HepG2 (cell line): Measurements from ENCODE around the gene MRPL51. TPM values are rescaled to one million over a fixed set of nuclear protein-coding genes. Genes with fewer than 3 reads are reported as not detected.
A peak's percentile ranks its signal among the peaks of the same experiment; 100 is the strongest.

Experiments used
- ATF7 ChIP-seq, 2 experiments: fragments of 450-650 bp in 1 of 2; sonication (generic) in 1 of 2; formaldehyde crosslinking in 1 of 2; IDR thresholded peaks; 2 replicates each; pipeline versions ENCODE4 v1.4.0 to v1.6.1; 2016 to 2020; ENCODE audit warnings: antibody characterized with exemption in 1 of 2, mild to moderate bottlenecking in 1 of 2, missing genetic modification reagents in 1 of 2
- HOXD1 ChIP-seq: sonication (generic); formaldehyde crosslinking; IDR thresholded peaks from 2 replicates; pipeline ENCODE4 v1.5.0; 2020; ENCODE audit warnings: missing genetic modification reagents
- MEIS1 ChIP-seq: sonication (generic); formaldehyde crosslinking; IDR thresholded peaks from 2 replicates; pipeline ENCODE4 v1.9.0; 2021; ENCODE audit warnings: mild to moderate bottlenecking, missing genetic modification reagents, moderate library complexity, borderline replicate concordance
- RFXAP ChIP-seq: sonication (generic); formaldehyde crosslinking; IDR thresholded peaks from 2 replicates; pipeline ENCODE4 v1.4.0; 2020; ENCODE audit warnings: missing genetic modification reagents, borderline replicate concordance
- ZNF235 ChIP-seq: sonication (generic); formaldehyde crosslinking; IDR thresholded peaks from 2 replicates; pipeline ENCODE4 v1.8.1; 2023; ENCODE audit warnings: mild to moderate bottlenecking, missing genetic modification reagents, borderline replicate concordance
- ZNF263 ChIP-seq: sonication (generic); formaldehyde crosslinking; IDR thresholded peaks from 2 replicates; pipeline ENCODE4 v1.4.0; 2020; ENCODE audit warnings: missing genetic modification reagents
- ZNF549 ChIP-seq: sonication (generic); formaldehyde crosslinking; IDR thresholded peaks from 2 replicates; pipeline ENCODE4 v1.5.0; 2020; ENCODE audit warnings: missing genetic modification reagents
- ZNF746 ChIP-seq: sonication (generic); formaldehyde crosslinking; IDR thresholded peaks from 2 replicates; pipeline ENCODE4 v1.8.0; 2022; ENCODE audit warnings: mild to moderate bottlenecking, missing genetic modification reagents
- ZNF777 ChIP-seq: sonication (generic); formaldehyde crosslinking; IDR thresholded peaks from 2 replicates; pipeline ENCODE4 v1.4.0; 2020; ENCODE audit warnings: missing genetic modification reagents
- ZSCAN29 ChIP-seq: sonication (generic); formaldehyde crosslinking; conservative IDR thresholded peaks from 2 replicates; pipeline ENCODE4 v1.4.0; 2020; ENCODE audit warnings: mild to moderate bottlenecking, missing genetic modification reagents
- polyA plus RNA-seq, 8 experiments: library from polyadenylated mRNA; depleted of rRNA in 3 of 8; stranded (reverse) in 7 of 8; unstranded in 1 of 8; fragments of >200 nt; fragmentation: Illumina TruSeq in 4 of 8; extraction: Trizol in 4 of 8; gene quantifications; 2 replicates each; pipeline versions ENCODE4 v1.2.1 to v1.2.3, GENCODE V29; 2011 to 2016; ENCODE audit warnings: low read depth in 4 of 8, missing spikeins in 1 of 8, mixed read lengths in 1 of 8; ENCODE audit not compliant: insufficient read depth in 1 of 8
- total RNA-seq, 5 experiments: library from RNA; depleted of rRNA; stranded (reverse); fragments of >200 nt; fragmentation: Illumina TruSeq; extraction: Trizol; gene quantifications; 2 replicates each; pipeline ENCODE4 v1.2.3, GENCODE V29; 2016; ENCODE audit warnings: low read depth in 1 of 5
- TF ChIP-seq, protein P1 (sequence below): sonication (generic); formaldehyde crosslinking; IDR thresholded peaks from 2 replicates; pipeline ENCODE4 v1.4.0; 2020; ENCODE audit warnings: missing genetic modification reagents
- TF ChIP-seq, protein P2 (sequence below): sonication (generic); formaldehyde crosslinking; IDR thresholded peaks from 2 replicates; pipeline ENCODE4 v1.9.0; 2022; ENCODE audit warnings: missing genetic modification reagents, mild to moderate bottlenecking, borderline replicate concordance
- TF ChIP-seq, protein P3 (sequence below): sonication (generic); formaldehyde crosslinking; IDR thresholded peaks from 2 replicates; pipeline ENCODE4 v1.8.0; 2022; ENCODE audit warnings: mild to moderate bottlenecking, missing genetic modification reagents, moderate library complexity
- TF ChIP-seq, protein P4 (sequence below): sonication (generic); formaldehyde crosslinking; IDR thresholded peaks from 2 replicates; pipeline ENCODE4 v1.4.0; 2020; ENCODE audit warnings: missing genetic modification reagents, borderline replicate concordance
- TF ChIP-seq, protein P5 (sequence below): sonication (generic); formaldehyde crosslinking; IDR thresholded peaks from 2 replicates; pipeline ENCODE4 v1.8.1; 2023; ENCODE audit warnings: mild to moderate bottlenecking, inconsistent platforms, moderate library complexity, missing genetic modification reagents, borderline replicate concordance
- TF ChIP-seq, protein P6 (sequence below): sonication (generic); formaldehyde crosslinking; IDR thresholded peaks from 2 replicates; pipeline ENCODE4 v1.5.0; 2020; ENCODE audit warnings: mild to moderate bottlenecking, low read depth, missing genetic modification reagents, borderline replicate concordance
- TF ChIP-seq, protein P7 (sequence below): IDR thresholded peaks from 2 replicates; pipeline ENCODE4 v1.6.1; 2016

Gene MRPL51
- total and polyA plus RNA-seq, 2 of the 13 experiments (the other 11 are each of a cell fraction or from before 2014, with no cell fraction given), result 64.8 to 278 TPM

DNA sequence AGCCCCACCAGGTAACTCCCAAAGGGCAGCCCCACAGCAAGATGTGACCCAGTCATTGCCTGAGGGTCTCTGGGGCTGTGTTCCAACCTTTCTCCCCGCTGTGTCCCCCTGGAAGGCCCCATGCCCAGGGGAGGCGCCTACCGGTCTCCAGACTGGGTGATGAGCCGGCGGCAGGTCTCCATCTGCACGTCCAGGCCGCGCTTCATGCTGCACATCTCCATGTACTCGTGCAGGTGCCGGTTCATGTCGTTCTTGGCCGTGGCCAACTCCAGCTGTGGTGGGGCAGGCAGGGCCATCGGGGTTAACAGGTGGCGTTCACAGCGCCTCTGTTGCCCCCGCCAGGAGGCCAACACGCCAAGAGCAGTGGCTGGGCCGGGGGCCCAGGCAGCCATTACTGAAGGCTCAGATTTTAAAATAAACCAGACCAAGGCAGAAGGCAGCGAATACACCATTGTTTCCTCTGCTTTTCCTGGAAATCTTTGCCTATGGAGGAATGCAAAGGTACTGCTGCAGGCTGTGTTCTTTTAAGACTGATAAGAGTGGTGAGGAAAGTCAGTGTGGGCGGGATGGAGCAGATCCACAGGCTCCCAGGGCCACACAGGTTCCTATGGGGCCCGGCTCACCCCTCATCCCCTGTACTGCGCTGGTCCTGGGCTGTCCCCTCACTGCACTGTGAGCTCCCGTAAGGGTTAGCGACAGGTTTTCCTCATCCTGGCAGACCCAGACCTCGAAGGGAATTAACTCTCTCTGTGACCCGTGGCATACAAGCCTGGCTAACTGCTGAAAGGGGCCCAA lies 48.5 kb upstream of the MRPL51 start (continued):
- TF ChIP-seq, protein P1, sequence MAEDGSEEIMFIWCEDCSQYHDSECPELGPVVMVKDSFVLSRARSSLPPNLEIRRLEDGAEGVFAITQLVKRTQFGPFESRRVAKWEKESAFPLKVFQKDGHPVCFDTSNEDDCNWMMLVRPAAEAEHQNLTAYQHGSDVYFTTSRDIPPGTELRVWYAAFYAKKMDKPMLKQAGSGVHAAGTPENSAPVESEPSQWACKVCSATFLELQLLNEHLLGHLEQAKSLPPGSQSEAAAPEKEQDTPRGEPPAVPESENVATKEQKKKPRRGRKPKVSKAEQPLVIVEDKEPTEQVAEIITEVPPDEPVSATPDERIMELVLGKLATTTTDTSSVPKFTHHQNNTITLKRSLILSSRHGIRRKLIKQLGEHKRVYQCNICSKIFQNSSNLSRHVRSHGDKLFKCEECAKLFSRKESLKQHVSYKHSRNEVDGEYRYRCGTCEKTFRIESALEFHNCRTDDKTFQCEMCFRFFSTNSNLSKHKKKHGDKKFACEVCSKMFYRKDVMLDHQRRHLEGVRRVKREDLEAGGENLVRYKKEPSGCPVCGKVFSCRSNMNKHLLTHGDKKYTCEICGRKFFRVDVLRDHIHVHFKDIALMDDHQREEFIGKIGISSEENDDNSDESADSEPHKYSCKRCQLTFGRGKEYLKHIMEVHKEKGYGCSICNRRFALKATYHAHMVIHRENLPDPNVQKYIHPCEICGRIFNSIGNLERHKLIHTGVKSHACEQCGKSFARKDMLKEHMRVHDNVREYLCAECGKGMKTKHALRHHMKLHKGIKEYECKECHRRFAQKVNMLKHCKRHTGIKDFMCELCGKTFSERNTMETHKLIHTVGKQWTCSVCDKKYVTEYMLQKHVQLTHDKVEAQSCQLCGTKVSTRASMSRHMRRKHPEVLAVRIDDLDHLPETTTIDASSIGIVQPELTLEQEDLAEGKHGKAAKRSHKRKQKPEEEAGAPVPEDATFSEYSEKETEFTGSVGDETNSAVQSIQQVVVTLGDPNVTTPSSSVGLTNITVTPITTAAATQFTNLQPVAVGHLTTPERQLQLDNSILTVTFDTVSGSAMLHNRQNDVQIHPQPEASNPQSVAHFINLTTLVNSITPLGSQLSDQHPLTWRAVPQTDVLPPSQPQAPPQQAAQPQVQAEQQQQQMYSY (CRISPR knock-in tag), result 0 out of 2 replicates have a peak, but pooled peaks have one; percentile 44
- 0 out of 2 replicates have a peak, but pooled peaks have one; percentile 21 for TF ChIP-seq ZNF263
- no peak for TF ChIP-seq ZNF746 (CRISPR knock-in tag)
- TF ChIP-seq, protein P2, sequence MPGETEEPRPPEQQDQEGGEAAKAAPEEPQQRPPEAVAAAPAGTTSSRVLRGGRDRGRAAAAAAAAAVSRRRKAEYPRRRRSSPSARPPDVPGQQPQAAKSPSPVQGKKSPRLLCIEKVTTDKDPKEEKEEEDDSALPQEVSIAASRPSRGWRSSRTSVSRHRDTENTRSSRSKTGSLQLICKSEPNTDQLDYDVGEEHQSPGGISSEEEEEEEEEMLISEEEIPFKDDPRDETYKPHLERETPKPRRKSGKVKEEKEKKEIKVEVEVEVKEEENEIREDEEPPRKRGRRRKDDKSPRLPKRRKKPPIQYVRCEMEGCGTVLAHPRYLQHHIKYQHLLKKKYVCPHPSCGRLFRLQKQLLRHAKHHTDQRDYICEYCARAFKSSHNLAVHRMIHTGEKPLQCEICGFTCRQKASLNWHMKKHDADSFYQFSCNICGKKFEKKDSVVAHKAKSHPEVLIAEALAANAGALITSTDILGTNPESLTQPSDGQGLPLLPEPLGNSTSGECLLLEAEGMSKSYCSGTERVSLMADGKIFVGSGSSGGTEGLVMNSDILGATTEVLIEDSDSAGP (CRISPR knock-in tag), result 0 out of 2 replicates have a peak, but pooled peaks have one; percentile 46
- peak; percentile 50; the same call in 1 of the 2 replicates for TF ChIP-seq MEIS1
- TF ChIP-seq, protein P3, sequence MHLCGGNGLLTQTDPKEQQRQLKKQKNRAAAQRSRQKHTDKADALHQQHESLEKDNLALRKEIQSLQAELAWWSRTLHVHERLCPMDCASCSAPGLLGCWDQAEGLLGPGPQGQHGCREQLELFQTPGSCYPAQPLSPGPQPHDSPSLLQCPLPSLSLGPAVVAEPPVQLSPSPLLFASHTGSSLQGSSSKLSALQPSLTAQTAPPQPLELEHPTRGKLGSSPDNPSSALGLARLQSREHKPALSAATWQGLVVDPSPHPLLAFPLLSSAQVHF, result 0 out of 2 replicates have a peak, but pooled peaks have one; percentile 22
- 0 out of 2 replicates have a peak, but pooled peaks have one; percentile 16 for TF ChIP-seq ZNF549 (CRISPR knock-in tag)
- 0 out of 2 replicates have a peak, but pooled peaks have one; percentile 17 for TF ChIP-seq HOXD1 (CRISPR knock-in tag)
- TF ChIP-seq, protein P4, sequence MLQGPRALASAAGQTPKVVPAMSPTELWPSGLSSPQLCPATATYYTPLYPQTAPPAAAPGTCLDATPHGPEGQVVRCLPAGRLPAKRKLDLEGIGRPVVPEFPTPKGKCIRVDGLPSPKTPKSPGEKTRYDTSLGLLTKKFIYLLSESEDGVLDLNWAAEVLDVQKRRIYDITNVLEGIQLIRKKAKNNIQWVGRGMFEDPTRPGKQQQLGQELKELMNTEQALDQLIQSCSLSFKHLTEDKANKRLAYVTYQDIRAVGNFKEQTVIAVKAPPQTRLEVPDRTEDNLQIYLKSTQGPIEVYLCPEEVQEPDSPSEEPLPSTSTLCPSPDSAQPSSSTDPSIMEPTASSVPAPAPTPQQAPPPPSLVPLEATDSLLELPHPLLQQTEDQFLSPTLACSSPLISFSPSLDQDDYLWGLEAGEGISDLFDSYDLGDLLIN (CRISPR knock-in tag), result peak; percentile 35; the same call in 1 of the 2 replicates
- TF ChIP-seq, protein P5, sequence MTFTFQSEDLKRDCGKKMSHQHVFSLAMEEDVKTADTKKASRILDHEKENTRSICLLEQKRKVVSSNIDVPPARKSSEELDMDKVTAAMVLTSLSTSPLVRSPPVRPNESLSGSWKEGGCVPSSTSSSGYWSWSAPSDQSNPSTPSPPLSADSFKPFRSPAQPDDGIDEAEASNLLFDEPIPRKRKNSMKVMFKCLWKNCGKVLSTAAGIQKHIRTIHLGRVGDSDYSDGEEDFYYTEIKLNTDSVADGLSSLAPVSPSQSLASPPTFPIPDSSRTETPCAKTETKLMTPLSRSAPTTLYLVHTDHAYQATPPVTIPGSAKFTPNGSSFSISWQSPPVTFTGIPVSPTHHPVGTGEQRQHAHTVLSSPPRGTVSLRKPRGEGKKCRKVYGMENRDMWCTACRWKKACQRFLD (CRISPR knock-in tag), result 0 out of 2 replicates have a peak, but pooled peaks have one; percentile 2
- TF ChIP-seq, protein P6, sequence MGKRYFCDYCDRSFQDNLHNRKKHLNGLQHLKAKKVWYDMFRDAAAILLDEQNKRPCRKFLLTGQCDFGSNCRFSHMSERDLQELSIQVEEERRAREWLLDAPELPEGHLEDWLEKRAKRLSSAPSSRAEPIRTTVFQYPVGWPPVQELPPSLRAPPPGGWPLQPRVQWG (CRISPR knock-in tag), result no peak
- TF ChIP-seq ZSCAN29 (CRISPR knock-in tag), result 0 out of 2 replicates have a peak, but pooled peaks have one; percentile 9
- TF ChIP-seq, protein P7, sequence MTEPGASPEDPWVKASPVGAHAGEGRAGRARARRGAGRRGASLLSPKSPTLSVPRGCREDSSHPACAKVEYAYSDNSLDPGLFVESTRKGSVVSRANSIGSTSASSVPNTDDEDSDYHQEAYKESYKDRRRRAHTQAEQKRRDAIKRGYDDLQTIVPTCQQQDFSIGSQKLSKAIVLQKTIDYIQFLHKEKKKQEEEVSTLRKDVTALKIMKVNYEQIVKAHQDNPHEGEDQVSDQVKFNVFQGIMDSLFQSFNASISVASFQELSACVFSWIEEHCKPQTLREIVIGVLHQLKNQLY (CRISPR knock-in tag), result no peak
- no peak for TF ChIP-seq RFXAP (CRISPR knock-in tag)
- no peak for TF ChIP-seq ATF7 (IDR thresholded peaks at IDR 0.05)
- TF ChIP-seq ATF7 (CRISPR knock-in tag; IDR thresholded peaks at IDR 0.05), result no peak
- TF ChIP-seq ZNF235 (CRISPR knock-in tag), result 0 out of 2 replicates have a peak, but pooled peaks have one; percentile 12
- TF ChIP-seq ZNF777 (CRISPR knock-in tag), result 0 out of 2 replicates have a peak, but pooled peaks have one; percentile 40
